HG03565 (cell line): ENCODE data around the gene PWP1.
A peak's percentile ranks its signal among the peaks of the same experiment; 100 is the strongest.

Experiments used
- ATAC-seq: cut with Tn5 transposase; IDR thresholded peaks from one replicate; pipeline ENCODE4 v1.9.1; 2021; ENCODE audit warnings: mild to moderate bottlenecking, moderate library complexity; ENCODE audit not compliant: unreplicated experiment

Gene PWP1

GRCh38 chr12:107732365-107732764 is 46.8 kb downstream of the PWP1 start:
- ATAC-seq, result no peak

- ATAC-seq, result no peak
These were observed 48.5 kb downstream of the PWP1 start for GRCh38 chr12:107734139-107734538.

- no peak for ATAC-seq
These were observed 50.2 kb downstream of the PWP1 start for GRCh38 chr12:107735763-107736162.

GRCh38 chr12:107736914-107737313 is 51.3 kb downstream of the PWP1 start:
- ATAC-seq, result peak; percentile 97

- ATAC-seq, result no peak
These were observed 62.9 kb downstream of the PWP1 start for GRCh38 chr12:107748472-107748871.

GRCh38 chr12:107749083-107749482 is 63.5 kb downstream of the PWP1 start:
- ATAC-seq, result no peak

GRCh38 chr12:107759410-107759809 is 73.8 kb downstream of the PWP1 start:
- ATAC-seq, result no peak

GRCh38 chr12:107760207-107760808 is 74.7 kb downstream of the PWP1 start:
- ATAC-seq, result no peak

- ATAC-seq, result peak; percentile 90
These were observed 75.4 kb downstream of the PWP1 start, which contains the start of gene PRDM4 for GRCh38 chr12:107760809-107761501. Gene PRDM4 (minus strand): TSS chr12:107761137. CDS start chr12:107760515, 622 bp downstream.

- ATAC-seq, result no peak
These were observed 75.9 kb downstream of the PWP1 start for GRCh38 chr12:107761502-107761904.
